Calu3 (cell line): ENCODE results near the gene MAN1A2. TPM values are rescaled to one million over a fixed set of nuclear protein-coding genes. Genes with fewer than 3 reads are reported as not detected.

Experiments used
- BruUV-seq: library from RNA; stranded (reverse); fragments of 400-500 nt; replicated peaks from 2 replicates; lab custom pipeline; 2021; lab: Mats Ljungman, UMichigan
- CTCF ChIA-PET: fragments of 300-600 bp; sonication (Branson Sonifier 250); formaldehyde crosslinking; loops from one replicate; lab custom pipeline; 2022; ENCODE audit warnings: antibody characterized with exemption; lab: Charles Lee
- DNase-seq: peaks from one replicate; pipeline ENCODE4 v3.0.0; 2022
- H3K27ac Mint-ChIP-seq: one replicate; pipeline ENCODE4 v1.8.0; 2022; ENCODE audit warnings: mixed read lengths; ENCODE audit not compliant: unreplicated experiment
- H3K27me3 Mint-ChIP-seq: one replicate; pipeline ENCODE4 v1.8.0; 2022; ENCODE audit warnings: mixed read lengths; ENCODE audit not compliant: unreplicated experiment
- H3K36me3 Mint-ChIP-seq: one replicate; pipeline ENCODE4 v1.8.0; 2022; ENCODE audit warnings: mild to moderate bottlenecking, moderate library complexity, mixed read lengths; ENCODE audit not compliant: insufficient read depth, unreplicated experiment
- H3K4me1 Mint-ChIP-seq: one replicate; pipeline ENCODE4 v1.8.0; 2022; ENCODE audit warnings: mild to moderate bottlenecking, low read depth, mixed read lengths; ENCODE audit not compliant: unreplicated experiment
- H3K4me3 Mint-ChIP-seq: one replicate; pipeline ENCODE4 v1.8.0; 2022; ENCODE audit warnings: mild to moderate bottlenecking, low read depth, moderate library complexity, mixed read lengths; ENCODE audit not compliant: unreplicated experiment
- H3K9me3 Mint-ChIP-seq: one replicate; pipeline ENCODE4 v1.8.0; 2022; ENCODE audit warnings: low read depth, mixed read lengths; ENCODE audit not compliant: unreplicated experiment
- CTCF ChIP-seq: fragments of 200-600 bp; IDR thresholded peaks from one replicate; pipeline ENCODE4 v1.8.0; 2022; ENCODE audit warnings: antibody characterized with exemption; ENCODE audit not compliant: unreplicated experiment
- intact Hi-C: fragments of 100-400 bp; cut with micrococcal nuclease; formaldehyde crosslinking; loops from one replicate; pipeline ENCODE4 v1.10.0; 2022; ENCODE audit not compliant: unreplicated experiment
- total RNA-seq: library from RNA; stranded (reverse); gene quantifications from 2 replicates; pipeline ENCODE4 v1.2.3, GENCODE V29; 2022

Gene MAN1A2
- total RNA-seq, 1 experiment from 2014 or later: 28.2 TPM

GRCh38 chr1:117523111-117523510 is 155.9 kb downstream of the MAN1A2 start:
- H3K27me3 Mint-ChIP-seq: no peaks in the 10 kb centered on the region
- no peaks in the 10 kb centered on the region for H3K4me1 Mint-ChIP-seq
- H3K9me3 Mint-ChIP-seq: no peaks in the 10 kb centered on the region
- no peaks in the 10 kb centered on the region for H3K36me3 Mint-ChIP-seq
- CTCF ChIA-PET: no interaction called here
- no peak overlapping the region for H3K27ac Mint-ChIP-seq
- DNase-seq: no peak
- intact Hi-C loops: no loop called here
- no TSS peak for BruUV-seq
- H3K4me3 Mint-ChIP-seq: no peak overlapping the region
- TF ChIP-seq CTCF: no peak

GRCh38 chr1:117527074-117527473 is 159.8 kb downstream of the MAN1A2 start:
- H3K27me3 Mint-ChIP-seq: no peaks in the 10 kb centered on the region
- BruUV-seq: no TSS peak
- no peaks in the 10 kb centered on the region for H3K36me3 Mint-ChIP-seq
- no peak overlapping the region for H3K27ac Mint-ChIP-seq
- no peak for DNase-seq
- CTCF ChIA-PET: no interaction called here
- TF ChIP-seq CTCF: no peak
- H3K4me3 Mint-ChIP-seq: no peak overlapping the region
- intact Hi-C loops: no loop called here
- no peaks in the 10 kb centered on the region for H3K4me1 Mint-ChIP-seq
- no peaks in the 10 kb centered on the region for H3K9me3 Mint-ChIP-seq

- DNase-seq: no peak
- TF ChIP-seq CTCF: no peak
- Mint-ChIP-seq H3K9me3 (no peaks in the 10 kb centered on the region), H3K36me3 (no peaks in the 10 kb centered on the region), H3K27ac (no peak overlapping the region), H3K4me1 (no peaks in the 10 kb centered on the region), H3K4me3 (no peak overlapping the region), H3K27me3 (no peaks in the 10 kb centered on the region)
- intact Hi-C loops: no loop called here
- CTCF ChIA-PET: no interaction called here
- BruUV-seq: no TSS peak
These were observed 160.4 kb downstream of the MAN1A2 start for GRCh38 chr1:117527566-117528102.

- CTCF ChIA-PET: no interaction called here
- no peaks in the 10 kb centered on the region for H3K4me1 Mint-ChIP-seq
- H3K36me3 Mint-ChIP-seq: no peaks in the 10 kb centered on the region
- intact Hi-C loops: loop anchor here (10.0 kb wide), 1 partner anchor 135 kb away; no protein-coding TSS in a partner anchor
- H3K4me3 Mint-ChIP-seq: no peak overlapping the region
- no peak overlapping the region for H3K27ac Mint-ChIP-seq
- no peaks in the 10 kb centered on the region for H3K9me3 Mint-ChIP-seq
- no peak for DNase-seq
- no peak for TF ChIP-seq CTCF
- no peaks in the 10 kb centered on the region for H3K27me3 Mint-ChIP-seq
- BruUV-seq: no TSS peak
These were observed 162.4 kb downstream of the MAN1A2 start for GRCh38 chr1:117529683-117530082.
